COLO668 (cell line): ENCODE results near the gene FBXL17.

Experiments
- DNase-seq: peaks from one replicate; lab custom pipeline; 2025; ENCODE audit not compliant: unreplicated experiment; lab: John Stamatoyannopoulos, UW

The FBXL17 gene

DNA sequence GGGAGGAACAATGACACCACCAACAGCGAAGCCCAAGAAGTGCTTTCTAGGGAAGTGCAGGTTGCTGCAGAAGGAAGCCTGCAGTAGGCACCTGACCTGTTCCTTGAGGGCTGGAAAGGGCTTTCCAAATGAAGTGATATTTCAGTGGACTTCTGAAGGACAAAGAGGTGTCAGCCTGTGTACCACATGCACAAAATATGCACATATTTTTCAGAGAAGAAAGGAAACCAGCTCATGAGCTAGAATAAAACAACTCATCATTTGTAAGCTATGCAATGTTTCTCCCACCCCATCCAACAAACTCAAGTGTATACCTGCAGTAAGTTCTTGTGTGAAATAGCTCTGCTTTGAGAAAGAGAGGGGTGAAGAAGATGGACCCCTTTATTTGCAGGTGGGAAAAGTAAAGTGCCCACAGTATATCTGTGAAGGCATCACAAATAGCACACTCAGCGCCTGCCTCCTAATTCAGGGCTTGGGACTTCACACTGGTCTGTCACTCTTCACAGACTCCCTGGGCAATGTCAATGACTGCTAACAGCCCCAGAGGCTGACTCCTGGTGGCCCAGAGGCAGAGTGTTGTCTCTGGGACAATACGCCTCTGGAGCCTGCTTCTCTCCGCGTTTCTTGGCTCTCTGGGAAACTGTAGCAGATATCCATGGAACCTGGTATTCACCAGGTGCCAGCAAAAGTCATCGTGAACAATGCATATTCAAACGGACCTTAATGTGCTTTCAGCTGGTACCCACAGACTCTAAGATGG is 513.1 kb downstream of the FBXL17 start:
- DNase-seq = no peak

DNA sequence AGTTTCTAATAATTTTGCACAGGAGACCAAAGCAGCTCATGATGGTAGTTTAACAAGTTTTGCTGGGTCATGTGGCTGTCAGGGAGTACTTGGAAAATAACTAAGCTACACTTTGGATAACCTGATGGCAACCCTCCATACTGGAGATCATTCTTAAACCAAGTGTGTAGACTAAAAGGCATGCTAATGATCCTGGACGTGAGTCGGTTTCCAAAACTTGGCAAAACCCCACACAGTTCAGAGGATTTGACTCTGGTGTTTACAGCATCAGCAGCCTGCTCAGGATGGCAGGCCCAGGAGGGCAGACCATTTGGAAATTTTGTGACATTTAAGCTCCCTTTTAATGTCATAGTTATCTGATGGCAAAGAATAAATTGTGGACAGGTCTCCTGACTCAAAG is 514.6 kb downstream of the FBXL17 start:
- DNase-seq = no peak

DNA sequence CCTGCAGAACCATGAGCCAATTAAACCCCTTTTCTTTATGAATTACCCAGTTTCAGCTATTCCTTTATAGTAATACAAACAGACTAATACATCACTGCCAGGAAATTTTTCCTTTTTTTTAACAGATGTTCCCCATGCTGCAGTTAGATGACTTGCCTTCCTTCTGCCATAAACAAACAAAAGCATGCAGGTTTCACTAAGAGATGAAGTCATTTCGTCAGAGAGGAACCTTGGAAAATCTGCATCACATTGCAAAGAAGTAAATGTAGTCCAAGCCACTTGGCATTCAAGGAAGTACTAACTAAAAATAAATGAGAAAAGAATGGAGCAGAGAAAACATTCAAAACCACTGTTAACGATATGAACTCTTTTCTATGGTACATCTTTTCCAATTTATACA is 517.1 kb downstream of the FBXL17 start:
- DNase-seq = no peak

DNA sequence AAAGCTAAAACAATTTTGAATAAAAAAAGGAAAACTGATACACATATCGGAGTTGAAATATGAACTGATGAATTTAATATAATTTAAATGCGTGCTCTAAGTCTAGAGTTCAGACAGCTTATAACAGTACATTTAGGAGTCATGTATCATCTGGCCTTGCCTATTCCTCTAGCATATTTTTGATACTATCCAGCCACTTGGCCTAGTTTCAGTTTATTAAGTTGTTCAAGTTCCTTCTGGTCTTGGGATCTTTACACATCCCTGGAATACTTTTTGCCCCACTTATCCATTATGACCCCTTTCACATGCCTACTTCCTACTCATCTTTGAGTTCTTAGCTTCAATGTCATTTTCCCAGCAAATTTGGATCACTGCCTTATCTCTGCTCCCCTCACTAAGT is 518.8 kb downstream of the FBXL17 start:
- DNase-seq = no peak

DNA sequence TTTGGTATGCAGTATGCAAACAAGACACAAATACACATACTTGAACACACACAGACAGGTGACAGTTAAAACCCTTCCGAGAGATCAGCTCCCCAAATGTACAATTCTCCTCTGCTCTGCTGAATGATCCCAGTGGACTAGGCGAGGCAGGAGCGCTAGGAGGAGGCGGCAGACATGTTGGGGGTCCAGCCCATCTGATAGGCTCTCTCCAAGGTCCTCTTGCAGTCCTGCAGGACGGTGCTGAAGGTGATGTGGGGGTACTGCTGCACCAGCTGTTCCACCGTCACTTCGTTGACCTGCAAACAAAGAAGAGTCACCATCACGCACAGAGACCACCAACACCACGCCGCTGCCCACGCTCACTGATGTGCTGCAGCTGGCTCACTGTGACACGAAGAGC is 520.3 kb downstream of the FBXL17 start:
- DNase-seq = no peak

DNA sequence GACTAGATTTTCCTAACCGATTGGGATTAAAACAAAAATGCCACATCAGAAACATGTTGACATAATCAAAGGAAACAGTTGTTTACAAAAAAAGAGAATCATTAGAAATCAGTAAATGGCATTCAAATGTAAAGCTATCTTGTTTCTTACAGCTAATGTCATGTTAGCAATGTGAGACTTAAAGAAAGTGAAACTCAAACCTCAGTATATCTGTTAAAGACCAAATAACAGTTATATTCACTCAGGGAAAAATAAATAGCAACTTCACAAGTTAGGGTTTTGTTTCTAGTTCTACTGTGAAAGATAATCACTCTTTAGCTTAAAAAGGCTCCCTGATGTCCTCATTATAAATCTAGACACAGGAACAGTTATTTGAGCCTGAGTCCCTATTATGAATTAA is 521.9 kb downstream of the FBXL17 start:
- DNase-seq = no peak

DNA sequence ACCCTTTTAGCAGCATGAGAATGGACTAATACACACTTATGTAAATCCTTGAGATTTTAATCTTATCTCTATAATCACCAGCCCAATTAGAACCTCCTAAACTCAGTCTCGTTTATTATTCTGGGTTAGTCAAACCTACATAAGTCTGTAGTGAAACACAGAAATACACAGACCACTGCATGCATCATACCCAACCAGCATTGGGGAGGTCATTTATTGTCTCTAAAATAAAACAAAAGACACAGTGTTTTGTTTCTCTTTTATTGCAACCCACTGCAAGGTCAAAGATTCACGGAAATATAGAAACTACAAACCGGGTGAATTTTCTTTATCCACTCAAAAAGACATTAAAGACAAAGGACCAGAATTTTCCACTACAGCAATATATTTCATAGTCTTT is 523.1 kb downstream of the FBXL17 start:
- no peak for DNase-seq

DNA sequence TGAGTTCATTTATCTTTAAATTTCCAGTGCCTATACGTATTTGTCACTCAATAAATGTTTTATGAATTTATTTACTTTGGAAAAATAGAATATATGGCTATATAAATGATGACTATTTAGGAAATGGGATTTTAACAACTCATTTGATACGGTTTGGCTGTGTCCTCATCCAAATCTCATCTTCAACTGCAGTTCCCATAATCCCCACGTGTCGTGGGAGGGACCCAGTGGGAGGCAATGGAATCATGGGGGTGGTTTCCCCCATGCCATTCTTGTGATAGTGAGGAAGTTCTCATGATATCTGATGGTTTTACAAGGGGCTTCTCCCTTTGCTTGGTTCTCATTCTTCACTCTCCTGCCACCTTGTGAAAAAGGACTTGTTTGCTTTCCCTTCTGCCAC is 523.6 kb downstream of the FBXL17 start:
- no peak for DNase-seq

DNA sequence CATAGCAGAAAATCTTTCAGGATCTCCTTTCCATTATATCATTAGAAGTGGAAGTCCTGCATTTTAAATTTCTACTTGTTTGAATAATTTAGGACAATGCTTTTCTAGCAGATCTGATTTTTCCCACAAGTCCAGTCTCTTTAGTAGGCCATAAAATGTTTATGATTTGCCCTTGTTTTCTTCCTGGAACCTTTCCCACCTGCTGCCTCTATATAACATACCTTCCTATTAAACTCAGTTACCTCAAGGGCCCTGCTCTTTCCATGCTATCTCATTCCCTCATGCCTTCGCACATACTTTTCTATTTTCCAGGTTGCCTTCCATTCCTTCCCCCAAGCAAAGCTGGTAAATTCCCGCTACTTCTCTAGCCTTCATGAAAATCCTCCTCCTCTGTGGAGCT is 524.1 kb downstream of the FBXL17 start:
- DNase-seq = no peak

DNA sequence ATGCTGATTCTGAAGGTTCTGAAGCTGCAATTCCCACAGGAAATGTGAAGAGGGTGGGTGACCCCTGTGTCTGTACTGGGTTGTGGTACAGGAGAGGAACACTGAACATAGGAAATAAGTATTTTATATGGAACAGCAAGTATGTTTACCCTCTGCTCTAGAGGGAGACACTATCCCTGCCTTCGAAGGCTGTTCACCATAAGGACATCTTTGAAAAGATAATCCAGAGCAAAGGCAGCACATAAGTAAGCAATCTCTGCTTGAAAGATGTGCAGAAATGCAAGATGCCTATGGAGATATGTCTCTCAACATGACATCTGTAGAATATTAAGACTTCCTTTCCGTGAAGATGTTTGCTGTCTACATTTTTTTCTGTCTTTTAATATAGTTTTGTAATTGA is 526.7 kb downstream of the FBXL17 start:
- DNase-seq = no peak

DNA sequence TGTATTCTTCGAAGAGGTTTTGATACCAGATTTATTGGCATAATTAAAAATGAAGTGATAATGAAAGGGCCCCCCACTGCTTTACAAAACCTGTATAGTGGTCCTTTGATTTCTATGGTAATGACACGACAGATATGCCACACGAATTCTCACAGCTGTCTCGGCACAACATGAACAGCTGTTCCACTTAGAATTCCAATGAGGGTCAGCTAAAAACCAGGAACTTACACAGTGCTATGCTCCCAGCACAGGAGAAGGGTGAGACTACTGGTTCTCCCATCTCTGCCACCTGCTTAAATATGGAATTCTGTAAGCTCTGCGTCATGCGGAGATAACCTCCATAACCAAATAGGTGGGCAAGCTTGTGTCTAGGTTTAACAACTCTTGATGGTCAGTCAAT is 528.2 kb downstream of the FBXL17 start:
- DNase-seq = no peak

DNA sequence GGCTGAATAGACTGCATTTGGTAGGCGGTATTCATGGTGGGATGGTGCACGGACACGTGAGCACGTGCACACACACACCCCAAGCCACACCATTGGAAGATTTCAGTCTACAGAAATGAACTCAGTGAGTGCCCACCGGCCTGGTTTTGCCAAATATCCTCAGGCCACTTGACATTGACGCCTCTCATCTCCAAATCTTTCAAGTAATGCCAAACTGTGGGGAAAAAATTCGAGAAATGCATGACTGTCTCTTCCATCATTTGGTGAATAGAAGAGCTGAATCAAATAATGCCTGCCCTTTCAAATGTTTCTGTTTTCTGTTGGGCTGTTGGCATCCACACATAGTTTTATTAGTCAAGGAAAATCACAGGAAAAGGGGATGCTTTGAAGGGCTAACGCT is 528.9 kb downstream of the FBXL17 start:
- DNase-seq = no peak

DNA sequence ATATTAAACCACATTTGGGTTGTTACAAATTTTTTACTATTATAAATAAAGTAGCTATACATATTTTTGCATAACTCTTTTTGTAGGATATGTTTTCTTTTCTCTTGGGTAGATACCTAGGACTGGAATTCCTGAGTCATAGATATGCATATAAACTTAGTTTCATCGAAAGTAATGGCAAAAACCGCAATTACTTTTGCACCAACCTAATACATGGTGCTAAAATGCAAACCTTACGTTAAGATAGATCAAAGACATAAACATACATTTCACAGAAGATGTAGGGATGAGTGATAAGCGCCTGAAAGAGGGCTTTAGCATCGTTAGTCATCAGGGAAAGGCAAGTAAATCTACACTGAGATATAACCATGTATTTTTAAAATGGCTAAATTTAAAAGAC is 532.8 kb downstream of the FBXL17 start:
- no peak for DNase-seq

DNA sequence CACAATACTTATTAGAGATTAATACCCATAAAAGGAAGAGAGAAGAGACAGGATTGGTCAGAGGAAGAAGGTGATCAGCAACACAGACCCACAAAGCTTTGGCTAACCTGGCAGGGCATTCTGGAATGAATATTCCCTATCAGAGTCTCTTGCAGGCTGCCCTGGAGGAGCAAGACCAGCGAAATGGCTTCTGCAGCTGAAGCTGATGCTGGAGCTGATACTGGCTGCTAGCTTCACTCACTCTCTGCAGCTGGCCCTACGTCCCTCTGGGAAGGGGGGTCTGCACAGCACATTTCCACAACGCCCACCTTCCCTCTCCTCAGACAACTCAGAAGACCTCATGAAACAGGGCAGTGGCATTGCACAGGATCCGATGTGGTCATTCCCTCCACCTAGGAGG is 541.3 kb downstream of the FBXL17 start:
- DNase-seq = no peak

DNA sequence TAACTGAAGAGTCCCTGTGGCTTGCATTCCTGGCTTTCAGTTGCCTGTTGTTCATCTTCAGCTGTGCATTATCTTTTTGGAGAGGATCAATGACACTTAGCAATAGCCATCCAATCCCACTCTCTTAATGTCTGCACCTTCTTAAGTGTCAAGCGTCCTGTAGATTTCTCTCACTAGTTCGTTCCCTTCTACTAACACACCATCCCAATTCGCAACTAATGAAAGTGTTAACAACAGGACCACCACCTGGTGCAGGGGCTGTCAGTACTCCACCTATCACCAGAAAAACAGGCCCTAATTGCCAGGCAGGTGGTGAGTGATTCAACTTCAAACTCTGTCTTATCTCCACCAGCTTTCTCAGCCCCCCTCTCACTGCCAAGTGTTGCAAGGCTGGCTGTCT is 541.7 kb downstream of the FBXL17 start:
- DNase-seq = no peak

DNA sequence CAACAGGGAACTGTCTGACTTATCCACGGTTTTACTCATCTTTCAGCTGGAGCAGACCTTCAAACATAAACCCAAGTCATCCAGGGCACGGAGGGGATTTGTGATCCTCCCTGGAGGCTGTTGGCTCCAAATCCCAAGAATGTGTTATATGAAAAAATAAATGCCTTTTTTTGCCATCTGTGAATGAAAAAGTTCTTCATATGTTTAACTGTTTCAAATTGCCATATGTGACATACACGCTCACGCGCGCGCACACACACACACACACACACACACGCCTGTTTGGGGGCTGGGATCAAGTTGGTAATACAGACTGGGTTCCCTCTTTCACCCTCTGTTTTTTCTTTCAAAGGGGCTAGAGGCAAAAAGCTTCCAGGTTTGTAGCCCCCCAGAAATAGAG is 546.8 kb downstream of the FBXL17 start:
- DNase-seq = no peak

DNA sequence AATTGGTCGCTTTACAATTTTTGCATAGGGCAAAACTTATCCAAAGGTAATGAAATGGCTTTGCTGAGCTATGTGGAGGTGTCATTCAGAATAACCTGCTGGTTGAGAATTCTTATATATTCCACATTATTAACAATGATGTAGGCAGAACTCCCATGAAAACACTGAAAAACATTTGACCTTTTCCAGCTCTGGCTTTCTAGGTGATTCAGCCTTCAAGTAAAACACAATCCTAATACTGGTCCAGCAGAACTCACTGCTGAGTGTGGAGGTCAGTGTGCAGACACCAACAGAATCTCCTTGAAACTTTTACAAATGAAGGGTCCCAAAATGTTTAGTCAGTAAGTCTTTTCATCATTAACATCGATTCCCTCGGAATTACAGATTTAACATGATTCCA is 549.2 kb downstream of the FBXL17 start:
- DNase-seq = no peak

DNA sequence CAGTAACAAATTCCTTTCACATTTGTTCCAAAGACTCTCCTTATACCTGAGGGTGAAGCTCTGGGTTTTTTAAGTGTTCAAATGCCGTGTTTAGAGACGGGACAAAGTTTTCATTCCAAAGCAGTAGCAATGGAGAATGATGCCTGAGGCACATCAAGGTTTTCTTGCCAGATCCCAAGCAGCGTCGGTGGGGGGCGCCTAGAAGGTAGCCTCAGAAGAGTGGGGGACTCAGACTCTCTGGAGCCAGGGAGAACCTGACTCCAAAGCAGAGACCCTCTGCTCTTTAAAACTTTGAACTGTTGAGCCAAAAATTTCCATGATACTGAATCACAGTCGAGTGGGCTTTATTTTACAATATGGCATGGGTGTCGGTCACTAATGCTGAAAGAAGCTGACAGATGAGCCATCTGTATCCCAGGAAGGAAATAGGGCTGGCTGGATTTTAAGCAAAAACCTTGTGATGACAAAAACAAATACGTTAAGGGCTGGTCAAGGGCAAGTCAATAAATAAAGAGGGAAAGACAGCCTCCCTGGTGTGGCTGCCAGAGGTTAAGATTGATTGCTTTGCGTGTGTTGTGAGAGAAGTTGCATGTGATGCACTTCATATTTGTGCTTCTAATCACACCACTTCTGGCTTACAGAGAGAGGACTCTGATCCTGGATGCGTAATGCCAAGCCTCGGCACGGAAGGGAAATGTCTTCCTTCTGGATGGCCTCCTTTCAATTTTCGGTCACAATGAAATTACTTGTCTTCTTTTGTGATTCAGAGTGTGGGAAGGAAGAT is 550.1 kb downstream of the FBXL17 start:
- DNase-seq = no peak

DNA sequence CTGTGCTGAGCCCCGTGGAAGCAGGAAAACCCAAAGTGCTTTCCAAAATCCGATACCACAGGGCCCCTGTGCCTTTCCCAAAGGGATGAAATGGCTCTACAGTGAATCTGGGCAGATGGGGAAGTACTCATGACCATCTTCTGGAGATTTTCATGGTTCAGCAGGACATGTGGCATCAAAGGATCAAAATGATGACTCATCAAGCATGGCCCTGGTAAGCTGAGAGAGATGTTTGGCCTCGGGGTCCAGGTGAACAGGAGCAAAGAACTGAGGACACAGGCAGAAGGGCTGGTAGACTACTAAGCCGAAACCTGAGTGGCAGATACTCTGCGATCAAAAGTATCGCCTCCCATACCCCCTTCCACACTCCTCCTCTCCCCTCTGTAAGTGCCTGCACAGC is 551.1 kb downstream of the FBXL17 start:
- no peak for DNase-seq

DNA sequence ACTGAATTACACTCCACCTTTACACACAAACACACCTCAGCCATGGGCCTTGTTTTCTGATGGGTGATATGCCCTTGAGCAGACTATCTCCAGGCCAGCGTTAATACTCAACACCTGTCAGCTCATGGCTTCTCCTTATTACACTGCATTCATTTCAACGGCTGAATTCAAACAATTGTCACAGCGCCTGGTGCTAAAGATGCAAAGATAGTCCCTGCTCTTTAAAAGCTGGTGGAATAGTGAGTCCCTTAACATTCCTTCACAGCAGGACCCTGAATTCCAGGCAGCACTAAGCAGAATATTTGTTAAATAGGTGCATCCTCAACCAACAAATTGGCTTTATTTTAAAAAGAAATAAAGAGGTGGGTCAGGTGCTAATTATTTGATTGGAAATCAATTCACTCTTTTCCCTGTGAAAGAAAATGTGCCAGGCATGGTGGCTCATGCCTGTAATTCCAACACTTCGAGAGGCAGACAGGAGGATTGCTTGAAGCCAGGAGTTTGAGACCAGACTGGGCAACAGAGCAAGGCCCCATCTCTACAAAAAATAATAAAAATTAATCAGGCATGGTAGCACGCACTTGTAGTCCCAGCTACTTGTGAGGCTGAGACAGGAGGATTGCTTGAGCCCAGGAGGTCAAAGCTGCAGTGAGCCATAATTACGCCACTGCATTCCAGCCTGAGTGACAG is 555.4 kb downstream of the FBXL17 start:
- no peak for DNase-seq

DNA sequence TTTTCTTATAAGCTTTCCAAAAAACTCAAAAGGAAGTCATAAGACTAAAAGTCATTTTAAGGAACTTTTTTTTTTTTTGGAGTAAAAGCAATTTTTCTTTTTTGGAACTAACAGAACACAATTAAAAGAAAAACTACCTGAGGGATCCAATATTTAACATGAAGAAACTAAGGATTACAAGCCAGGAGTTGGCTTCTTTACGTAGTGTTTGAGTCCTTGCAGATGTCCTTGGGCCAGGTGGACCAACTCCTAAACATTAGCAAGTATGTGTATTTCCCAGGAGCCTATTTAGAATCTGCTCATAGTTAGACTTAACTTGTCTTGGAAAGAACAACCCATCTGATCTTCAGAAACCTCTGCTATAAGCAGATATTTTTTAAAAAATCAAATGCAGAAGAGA is 557.1 kb downstream of the FBXL17 start:
- no peak for DNase-seq

DNA sequence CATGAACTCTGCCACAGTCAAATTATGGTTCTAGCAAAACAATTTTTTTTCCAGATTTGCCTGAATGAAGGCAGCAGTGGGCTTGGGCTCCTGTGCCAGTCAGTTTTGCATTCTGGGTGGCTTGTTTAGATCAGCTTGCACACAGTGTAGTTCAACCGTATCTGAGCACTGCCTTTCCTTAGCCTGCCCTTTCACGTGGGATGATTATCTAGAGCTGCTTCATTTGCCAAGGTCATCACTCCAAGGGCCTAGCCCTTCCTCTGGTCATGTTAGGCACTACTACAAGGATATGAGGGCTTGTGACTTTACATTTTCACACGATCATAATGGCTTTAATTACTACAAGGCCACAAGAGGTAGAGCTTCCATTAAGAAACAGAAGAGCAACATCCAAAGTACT is 560.6 kb downstream of the FBXL17 start:
- no peak for DNase-seq
